DOHH2 (cell line): ENCODE data around the gene NOL4L.

ENCODE experiments used
- CTCF ChIP-seq: fragments of 200-600 bp; sonication (generic); IDR thresholded peaks from one replicate; pipeline ENCODE4 v1.5.1; 2014; ENCODE audit warnings: antibody characterized with exemption, mild to moderate bottlenecking, low read depth, low read length; ENCODE audit not compliant: poor library complexity, severe bottlenecking
- EZH2phosphoT487 ChIP-seq: fragments of 200-600 bp; sonication (generic); IDR thresholded peaks from 2 replicates; pipeline ENCODE4 v1.6.1; 2017; ENCODE audit warnings: borderline replicate concordance, mild to moderate bottlenecking, antibody characterized with exemption, low read length, moderate library complexity, mixed read lengths

- TF ChIP-seq CTCF (no peak), EZH2phosphoT487 (no peak)
These were observed 145.9 kb downstream of the NOL4L start for GRCh38 chr20:32439132-32439829.
